Endodermal cell (in vitro differentiated cells): Measurements from ENCODE around the gene DENND5B. TPM values are rescaled to one million over a fixed set of nuclear protein-coding genes. Genes with fewer than 3 reads are reported as not detected.
A peak's percentile ranks its signal among the peaks of the same experiment; 100 is the strongest.

ENCODE experiments used
- DNase-seq: peaks from one replicate; pipeline ENCODE4 v3.0.0-alpha.2; 2017
- H3K27ac ChIP-seq: 2 replicates; pipeline ENCODE4 v1.5.1; 2013; ENCODE audit warnings: mild to moderate bottlenecking, low read depth, low read length, moderate library complexity
- H3K27me3 ChIP-seq: 2 replicates; pipeline ENCODE4 v1.6.1; 2013; ENCODE audit warnings: mild to moderate bottlenecking, low read length, moderate library complexity; ENCODE audit not compliant: insufficient read depth, control insufficient read depth, poor library complexity, severe bottlenecking
- H3K36me3 ChIP-seq: 2 replicates; pipeline ENCODE4 v1.7.0; 2013; ENCODE audit warnings: mild to moderate bottlenecking, low read length, moderate library complexity; ENCODE audit not compliant: control insufficient read depth, insufficient read depth
- H3K4me1 ChIP-seq: one replicate; pipeline ENCODE4 v1.7.0; 2013; ENCODE audit warnings: low read length; ENCODE audit not compliant: control insufficient read depth, insufficient read depth
- H3K4me3 ChIP-seq: 2 replicates; pipeline ENCODE4 v1.5.1; 2013; ENCODE audit warnings: mild to moderate bottlenecking, low read length, moderate library complexity
- H3K9ac ChIP-seq: 2 replicates; pipeline ENCODE4 v1.6.1; 2013; ENCODE audit warnings: mild to moderate bottlenecking, low read length, moderate library complexity; ENCODE audit not compliant: poor library complexity, severe bottlenecking; ENCODE audit errors: extremely low read depth
- H3K9me3 ChIP-seq: 2 replicates; pipeline ENCODE4 v1.6.1; 2013; ENCODE audit warnings: mild to moderate bottlenecking, low read length, moderate library complexity; ENCODE audit not compliant: control insufficient read depth
- H3K27ac Mint-ChIP-seq: 2 replicates; pipeline ENCODE4 v1.8.0; 2020; ENCODE audit warnings: mixed read lengths
- H3K27me3 Mint-ChIP-seq: 2 replicates; pipeline ENCODE4 v1.8.0; 2021; ENCODE audit warnings: mild to moderate bottlenecking, mixed read lengths; ENCODE audit not compliant: insufficient read depth
- H3K36me3 Mint-ChIP-seq: 2 replicates; pipeline ENCODE4 v1.8.0; 2020; ENCODE audit warnings: low read depth, mixed read lengths
- H3K4me1 Mint-ChIP-seq: 2 replicates; pipeline ENCODE4 v1.8.0; 2020; ENCODE audit warnings: mixed read lengths
- H3K4me3 Mint-ChIP-seq: 2 replicates; pipeline ENCODE4 v1.8.0; 2020; ENCODE audit warnings: mild to moderate bottlenecking, moderate library complexity, mixed read lengths
- H3K9me3 Mint-ChIP-seq: 2 replicates; pipeline ENCODE4 v1.8.0; 2020; ENCODE audit warnings: mild to moderate bottlenecking, mixed read lengths
- CTCF ChIP-seq: fragments of 200-600 bp; sonication (generic); conservative IDR thresholded peaks from 2 replicates; pipeline ENCODE4 v1.5.0; 2021; ENCODE audit warnings: antibody characterized with exemption, mild to moderate bottlenecking
- WGBS, 2 experiments: methylation state at CpG; one replicate each; pipeline versions ENCODE4 v1.1.5 to v1.1.7; 2013; ENCODE audit warnings: missing lambda C conversion rate in 2 of 2, mixed read lengths in 1 of 2; ENCODE audit not compliant: insufficient coverage in 1 of 2, insufficient read length in 1 of 2; 5-methylcytosine and 5-hydroxymethylcytosine counted together
- total RNA-seq, 2 donors: library from RNA; stranded (reverse); fragmentation: NEBNext Ultra II Directional in 1 of 2; extraction: Animal tissue kit (Norgen Biotek cat#: 25700) in 1 of 2; gene quantifications; 2 replicates in 1 of 2; 3 replicates in 1 of 2; pipeline ENCODE4 v1.2.1, GENCODE V29; 2021

DENND5B gene
- total RNA-seq, 2 donors from 2014 or later: 24.5 to 34.2 TPM

DNA sequence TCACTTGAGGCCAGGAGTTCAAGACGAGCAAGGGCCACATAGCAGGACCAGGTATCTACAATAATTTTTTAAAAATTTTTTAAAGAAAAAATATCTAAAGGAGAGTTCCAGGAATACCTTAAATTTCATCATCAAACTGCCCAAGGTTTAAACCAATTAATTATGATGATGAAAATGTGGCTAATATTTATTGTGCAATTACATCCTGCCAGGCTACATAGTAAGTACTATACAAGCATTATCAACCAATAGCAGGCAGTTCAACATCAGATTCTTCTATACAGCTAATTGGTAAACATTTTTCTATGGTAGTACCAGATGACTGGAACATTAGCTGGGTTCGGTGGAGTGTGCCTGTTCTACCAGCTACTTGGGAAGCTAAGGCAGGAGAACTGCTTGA lies 24.4 kb downstream of the DENND5B start:
- H3K4me3 ChIP-seq: no peak overlapping the region
- no peak overlapping the region for H3K27ac ChIP-seq
- DNase-seq: no peak
- H3K4me1 ChIP-seq: no peaks in the 10 kb centered on the region
- no peaks in the 10 kb centered on the region for H3K9me3 ChIP-seq
- Mint-ChIP-seq H3K27me3 (no peaks in the 10 kb centered on the region), H3K9me3 (no peaks in the 10 kb centered on the region), H3K4me3 (no peak overlapping the region), H3K4me1 (peaks cover 23% of the 10 kb centered on the region), H3K36me3 (no peaks in the 10 kb centered on the region), H3K27ac (no peak overlapping the region)
- H3K9ac ChIP-seq: no peak overlapping the region
- H3K36me3 ChIP-seq: no peaks in the 10 kb centered on the region
- no peaks in the 10 kb centered on the region for H3K27me3 ChIP-seq
- no peak for TF ChIP-seq CTCF
- WGBS, 2 experiments: 72 to 86% methylated on average over 1 to 2 of the region's 2 CpGs

- H3K36me3 Mint-ChIP-seq: no peaks in the 10 kb centered on the region
- peak overlapping the region; percentile 40 for H3K27ac Mint-ChIP-seq
- H3K9me3 Mint-ChIP-seq: peaks cover 9% of the 10 kb centered on the region
- Histone ChIP-seq H3K27me3 (no peaks in the 10 kb centered on the region), H3K4me3 (no peak overlapping the region), H3K36me3 (no peaks in the 10 kb centered on the region), H3K9me3 (peaks cover 1% of the 10 kb centered on the region), H3K4me1 (no peaks in the 10 kb centered on the region), H3K9ac (no peak overlapping the region), H3K27ac (no peak overlapping the region)
- H3K4me3 Mint-ChIP-seq: no peak overlapping the region
- no peak for DNase-seq
- peaks cover 16% of the 10 kb centered on the region for H3K4me1 Mint-ChIP-seq
- TF ChIP-seq CTCF: no peak
- no peaks in the 10 kb centered on the region for H3K27me3 Mint-ChIP-seq
- whole genome bisulfite sequencing, 2 experiments: 92 to 100% methylated on average over 1 to 3 of the region's 5 CpGs
These were observed 28.2 kb downstream of the DENND5B start for GRCh38 chr12:31562594-31563328.

- H3K27me3 ChIP-seq: no peaks in the 10 kb centered on the region
- no peak for DNase-seq
- H3K36me3 ChIP-seq: no peaks in the 10 kb centered on the region
- peaks cover 26% of the 10 kb centered on the region for H3K9me3 Mint-ChIP-seq
- H3K4me3 ChIP-seq: no peak overlapping the region
- peaks cover 15% of the 10 kb centered on the region for H3K4me1 Mint-ChIP-seq
- no peaks in the 10 kb centered on the region for H3K27me3 Mint-ChIP-seq
- peaks cover 6% of the 10 kb centered on the region for H3K36me3 Mint-ChIP-seq
- WGBS, 2 experiments: 63% methylated on average over 2 of the region's 2 CpGs
- H3K27ac Mint-ChIP-seq: no peak overlapping the region
- H3K9me3 ChIP-seq: peaks cover 22% of the 10 kb centered on the region
- H3K9ac ChIP-seq: no peak overlapping the region
- TF ChIP-seq CTCF: no peak
- H3K27ac ChIP-seq: no peak overlapping the region
- H3K4me1 ChIP-seq: no peaks in the 10 kb centered on the region
- H3K4me3 Mint-ChIP-seq: no peak overlapping the region
These were observed 30.4 kb downstream of the DENND5B start for GRCh38 chr12:31560516-31560915.
